HG02798 (cell line): Measurements from ENCODE around the gene SLCO3A1.

Experiments used
- ATAC-seq: cut with Tn5 transposase; IDR thresholded peaks from one replicate; pipeline ENCODE4 v1.9.1; 2021; ENCODE audit warnings: mild to moderate bottlenecking; ENCODE audit not compliant: unreplicated experiment, poor library complexity

SLCO3A1 gene

DNA sequence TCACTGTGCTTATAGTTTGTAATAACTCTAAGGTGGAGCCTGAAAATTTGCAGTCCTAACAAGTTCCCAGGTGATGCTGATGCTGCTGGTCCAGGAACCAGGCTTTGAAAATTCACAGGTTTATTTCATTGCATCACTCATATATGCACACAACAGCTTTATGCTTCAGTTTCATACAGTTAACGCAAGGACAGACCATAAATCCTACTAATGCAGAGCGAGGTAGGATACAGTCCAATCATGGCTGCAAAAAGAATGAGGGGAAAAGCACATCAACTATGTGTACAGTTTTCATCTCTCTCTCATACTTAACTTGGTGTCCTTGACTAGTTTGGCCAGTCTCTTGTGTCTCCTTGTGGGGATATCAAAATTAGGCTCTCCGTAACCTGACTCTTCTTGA, 135.1 kb downstream of the SLCO3A1 start:
- no peak for ATAC-seq

DNA sequence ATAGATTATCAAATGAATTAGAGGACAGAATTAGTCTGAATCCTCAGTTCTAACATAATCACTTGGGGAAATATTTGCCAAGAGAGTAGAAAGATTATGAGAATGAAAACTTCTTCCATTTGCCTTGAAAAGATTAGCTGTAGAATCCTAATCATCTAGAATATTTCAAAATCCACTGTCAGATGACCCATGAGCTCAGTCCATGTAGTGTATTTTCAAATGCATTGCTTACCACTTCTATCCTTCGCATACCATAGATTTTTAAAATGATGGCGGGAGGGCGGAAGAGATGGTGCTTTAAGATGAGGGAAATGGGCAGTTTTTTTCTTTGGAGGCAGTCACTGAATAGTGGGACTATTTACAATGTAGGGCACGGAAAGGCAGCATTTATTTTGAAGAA, 136.3 kb downstream of the SLCO3A1 start:
- ATAC-seq = no peak

DNA sequence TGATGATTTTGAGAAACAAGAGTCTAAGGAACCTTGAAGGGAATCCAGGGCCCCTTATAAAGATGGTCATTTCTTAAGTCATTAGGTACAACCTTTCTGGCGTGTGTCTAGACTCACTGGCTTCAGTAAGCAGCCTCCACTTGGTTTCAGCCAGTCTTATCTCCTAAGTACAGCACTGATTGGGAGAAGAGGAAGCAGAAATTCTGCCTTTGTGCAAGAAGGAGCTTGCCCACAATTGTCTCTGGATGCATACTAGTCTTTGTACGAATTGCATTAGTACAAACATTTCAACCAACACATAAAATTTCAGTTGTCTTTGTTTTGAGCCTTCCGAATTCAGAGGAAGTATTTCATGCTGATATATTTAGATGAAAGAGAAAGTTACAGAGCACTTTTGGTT, 139.4 kb downstream of the SLCO3A1 start:
- no peak for ATAC-seq

DNA sequence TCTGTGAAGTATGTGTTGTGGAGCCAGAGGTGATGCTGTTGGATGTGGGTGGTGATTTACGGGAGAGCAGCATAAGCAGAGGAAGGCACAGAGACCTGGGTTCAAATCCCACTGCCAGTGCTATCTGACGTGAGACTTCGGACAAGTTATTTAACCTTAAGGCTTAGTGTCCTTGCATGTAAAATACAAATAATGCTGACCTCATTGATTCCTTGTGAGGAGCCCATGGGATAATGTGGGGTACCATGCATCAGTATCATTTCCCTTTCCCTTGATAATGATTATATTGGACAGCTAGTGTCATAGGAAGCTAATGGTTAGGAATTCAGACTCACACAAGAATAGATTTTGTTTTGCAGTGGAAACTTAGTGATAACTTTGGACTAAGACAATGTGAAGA, 141.6 kb downstream of the SLCO3A1 start:
- ATAC-seq = no peak

DNA sequence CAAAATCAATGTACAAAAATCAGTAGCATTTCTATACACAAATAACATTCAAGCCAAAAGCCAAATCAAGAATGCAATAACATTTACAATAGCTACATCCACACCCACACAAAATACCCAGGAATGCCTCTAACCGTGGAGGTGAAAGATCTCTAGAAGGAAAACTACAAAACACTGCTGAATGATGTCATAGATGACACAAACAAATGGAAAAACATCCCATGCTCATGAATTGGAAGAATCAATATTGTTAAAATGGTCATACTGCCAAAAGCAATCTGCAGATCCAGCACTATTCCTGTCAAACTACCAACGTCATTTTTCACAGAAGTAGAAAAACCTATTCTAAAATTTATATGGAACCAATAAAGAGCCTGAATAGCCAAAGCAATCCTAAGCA, 143.7 kb downstream of the SLCO3A1 start:
- ATAC-seq = no peak

DNA sequence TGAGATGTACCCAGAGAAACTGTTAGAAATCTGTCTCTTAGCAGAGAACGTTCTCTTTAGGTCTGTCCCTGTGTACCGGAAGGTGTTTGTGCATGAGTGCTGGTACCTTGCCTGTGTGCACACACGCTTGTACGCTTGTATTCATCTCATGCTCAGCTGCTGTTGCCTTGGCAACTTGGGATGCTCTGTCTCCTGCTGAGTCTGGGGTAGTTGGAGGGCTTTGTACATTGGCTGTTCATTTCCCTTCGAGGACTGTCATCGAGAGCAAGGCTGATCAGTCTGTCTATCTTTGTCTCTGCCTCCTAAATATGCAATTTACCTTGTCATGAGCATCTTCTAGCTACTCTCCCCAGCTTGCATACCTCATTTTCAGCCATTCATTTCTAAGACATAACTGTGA, 147.2 kb downstream of the SLCO3A1 start:
- ATAC-seq = no peak

DNA sequence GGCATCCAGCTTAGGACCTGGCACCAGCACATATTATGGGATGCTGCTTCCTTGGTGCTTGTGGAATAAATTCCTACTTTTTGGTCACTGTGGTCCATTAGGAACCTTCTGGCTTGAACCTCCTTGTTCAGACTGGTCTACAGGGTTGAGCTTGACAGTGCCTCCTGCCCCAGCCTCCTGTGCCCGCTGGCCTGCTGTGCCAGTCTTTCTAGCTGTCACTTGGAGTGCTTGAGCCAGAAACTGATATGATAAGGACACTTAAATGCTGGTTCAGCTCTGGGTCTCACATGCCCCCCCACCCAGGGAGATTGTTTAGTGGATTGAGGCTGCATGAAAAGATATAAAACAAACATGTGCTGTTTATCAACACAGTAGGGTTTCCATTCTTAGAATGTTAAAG, 147.8 kb downstream of the SLCO3A1 start:
- ATAC-seq = no peak

DNA sequence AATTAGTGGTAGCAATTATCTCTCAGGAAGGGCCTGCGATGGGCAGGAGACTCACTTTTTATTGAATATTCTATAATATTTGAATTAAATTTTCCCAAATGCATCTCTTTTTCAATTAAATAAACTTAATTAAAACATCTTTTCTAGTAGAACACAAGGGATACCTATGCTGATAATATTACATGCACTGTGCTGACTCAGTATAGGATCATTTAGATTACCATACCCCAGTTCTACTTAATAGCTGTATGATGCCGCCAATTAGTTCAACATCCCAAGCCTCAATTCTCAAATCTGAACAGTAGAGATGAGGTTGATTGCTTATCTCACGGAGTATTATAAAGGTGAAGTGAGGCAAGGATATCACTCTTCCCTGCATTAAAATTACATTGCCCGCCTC, 149.2 kb downstream of the SLCO3A1 start:
- ATAC-seq = no peak

DNA sequence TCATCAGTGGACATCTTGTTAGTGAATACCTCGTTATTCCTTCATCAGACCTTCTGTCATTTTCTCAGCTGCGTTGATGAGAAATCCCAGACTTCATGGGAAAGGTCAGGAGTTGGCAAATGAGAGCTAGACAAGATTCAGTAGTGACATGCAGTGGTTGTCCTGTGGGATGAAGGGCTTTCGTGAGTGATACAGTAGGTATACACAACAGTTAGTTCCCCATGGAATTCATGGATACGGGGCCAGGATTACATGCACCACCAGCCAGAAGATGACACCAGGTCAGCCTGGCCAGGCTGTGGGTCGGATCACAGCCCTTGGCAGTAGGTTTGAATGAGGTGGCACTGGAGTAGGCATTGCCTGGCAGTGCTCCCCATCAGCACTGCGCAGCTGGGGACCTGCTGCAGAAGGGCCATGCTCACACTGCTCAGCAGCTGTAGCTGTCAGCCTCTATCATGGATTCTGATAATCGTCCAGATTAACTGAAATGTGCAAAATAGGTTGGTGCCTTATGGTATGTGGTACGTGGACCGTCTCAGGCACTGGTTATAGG, 150.1 kb downstream of the SLCO3A1 start:
- no peak for ATAC-seq

DNA sequence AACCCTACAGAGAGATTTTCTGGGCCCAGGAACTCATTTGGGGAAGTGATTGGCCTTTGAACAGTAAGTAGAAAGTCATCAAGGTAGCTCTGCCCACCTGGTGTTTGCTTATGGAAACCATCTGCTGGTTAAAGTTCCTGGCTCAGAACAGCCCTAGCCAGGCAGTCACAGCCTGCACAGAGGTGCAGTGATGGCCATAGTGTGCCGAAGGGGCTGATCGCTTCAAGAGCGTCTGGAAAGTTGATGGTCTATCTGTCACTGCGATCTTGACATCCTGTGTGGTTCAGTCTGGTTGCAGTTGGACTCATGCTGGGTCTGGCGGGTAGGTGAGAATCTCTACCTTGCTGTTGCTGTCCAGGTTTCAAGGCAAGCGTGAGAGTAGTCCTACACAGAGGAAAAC, 151.6 kb downstream of the SLCO3A1 start:
- ATAC-seq = no peak

DNA sequence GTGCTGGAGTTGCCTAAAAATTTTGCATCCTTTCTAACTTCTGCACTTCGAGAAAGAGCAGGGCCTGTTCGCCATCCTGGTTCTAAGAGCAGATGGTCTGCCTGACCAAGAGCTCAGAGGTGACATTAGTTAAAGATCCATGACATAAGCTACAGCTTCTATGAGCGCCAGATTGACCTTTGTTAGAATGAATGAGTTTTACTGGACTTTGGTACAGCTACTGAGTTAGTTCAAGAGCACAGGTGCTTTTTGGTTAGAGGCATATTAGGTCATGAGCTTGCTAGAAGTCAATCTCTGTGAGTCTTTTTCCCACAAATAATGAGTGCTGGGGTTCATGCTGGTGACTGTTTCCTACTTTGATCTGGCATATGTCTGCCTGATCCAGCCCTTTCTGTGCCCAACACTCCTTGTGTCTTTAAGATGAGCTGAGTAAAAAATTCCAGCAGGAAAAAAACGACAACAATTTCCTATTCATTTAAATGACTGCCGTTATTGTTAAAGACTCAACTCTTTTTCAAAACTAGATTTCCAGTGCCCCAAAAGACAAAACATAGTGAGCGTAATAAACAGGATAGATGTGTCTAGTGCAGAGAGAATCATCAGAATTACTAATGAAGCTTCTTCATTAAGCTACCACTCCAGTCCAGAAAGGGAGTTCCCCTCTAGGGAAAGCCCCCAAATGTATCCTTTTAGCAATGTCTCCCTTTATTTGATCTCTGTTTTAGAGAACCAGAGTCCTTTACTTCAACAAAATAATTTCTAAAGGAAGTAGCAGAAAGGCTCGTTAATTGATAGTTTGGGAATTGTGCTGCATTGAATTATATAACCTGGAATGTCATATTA, 152.9 kb downstream of the SLCO3A1 start:
- no peak for ATAC-seq

DNA sequence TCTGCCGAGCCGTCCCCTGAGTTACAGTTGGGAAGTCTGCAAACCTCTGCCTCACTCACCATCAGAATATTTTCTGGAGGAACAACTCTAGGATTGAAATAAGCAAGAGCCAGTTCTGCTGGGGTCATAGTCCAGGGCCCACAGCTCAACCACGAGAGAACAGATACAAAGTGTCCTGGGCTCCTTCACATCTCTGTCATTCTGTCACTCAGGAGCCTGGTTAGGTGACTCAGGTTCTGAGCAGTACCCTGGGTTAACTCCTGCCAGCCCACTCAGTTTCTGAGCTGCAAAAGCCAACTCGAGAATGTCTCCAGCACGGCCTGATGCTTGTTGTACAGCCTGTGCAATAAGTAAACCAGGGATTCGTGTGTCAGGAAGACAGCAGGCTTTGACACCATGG, 155.7 kb downstream of the SLCO3A1 start:
- no peak for ATAC-seq

DNA sequence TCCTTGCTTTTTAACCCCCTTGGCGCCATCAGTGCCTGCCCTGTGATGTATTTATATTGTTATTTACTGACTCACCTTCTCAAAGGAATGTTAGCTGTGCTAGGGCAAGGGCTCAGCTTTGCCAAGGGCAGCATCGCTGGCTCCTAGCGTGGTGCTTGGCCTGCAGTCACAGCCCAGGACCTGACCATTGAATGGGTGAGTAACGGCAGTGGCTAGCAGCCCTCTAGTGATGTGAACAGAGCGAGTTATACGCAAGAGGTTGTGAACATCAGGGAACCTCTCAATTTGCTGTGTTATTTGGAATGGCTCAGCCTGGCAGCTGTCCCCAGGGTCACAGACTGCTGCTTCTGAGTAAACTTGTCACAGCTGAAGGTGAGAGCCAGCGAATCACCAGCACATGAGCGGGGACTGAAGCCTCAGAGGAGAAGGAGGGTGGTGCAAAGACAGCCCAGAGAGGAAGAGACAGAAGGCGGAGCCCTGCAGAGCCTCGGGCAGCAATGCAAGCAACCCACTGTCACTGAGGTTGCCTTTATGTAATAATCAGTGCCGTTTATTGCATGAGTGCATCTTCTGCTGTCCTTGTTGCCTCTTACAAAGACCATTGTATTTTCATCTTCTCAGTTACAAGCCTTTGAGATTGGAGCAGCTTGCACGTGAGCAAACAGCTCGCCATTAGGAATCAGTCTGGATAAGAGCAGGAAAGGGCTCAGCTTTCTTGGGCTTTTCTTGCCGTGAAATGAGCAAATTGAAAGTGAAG, 158.3 kb downstream of the SLCO3A1 start:
- ATAC-seq = no peak

DNA sequence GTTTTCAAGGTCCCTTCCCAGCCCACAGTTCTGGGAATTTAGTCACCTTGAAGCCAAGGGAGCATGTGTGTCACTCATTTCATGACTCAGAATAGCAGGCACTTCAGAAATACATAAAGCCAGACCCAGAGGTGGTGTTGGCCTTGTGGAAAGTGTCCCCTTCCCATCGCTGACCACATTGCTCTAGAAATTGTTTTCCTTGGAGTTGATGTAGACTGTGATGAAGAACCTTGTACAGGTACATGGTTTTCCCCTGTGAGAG, 158.8 kb downstream of the SLCO3A1 start:
- no peak for ATAC-seq

DNA sequence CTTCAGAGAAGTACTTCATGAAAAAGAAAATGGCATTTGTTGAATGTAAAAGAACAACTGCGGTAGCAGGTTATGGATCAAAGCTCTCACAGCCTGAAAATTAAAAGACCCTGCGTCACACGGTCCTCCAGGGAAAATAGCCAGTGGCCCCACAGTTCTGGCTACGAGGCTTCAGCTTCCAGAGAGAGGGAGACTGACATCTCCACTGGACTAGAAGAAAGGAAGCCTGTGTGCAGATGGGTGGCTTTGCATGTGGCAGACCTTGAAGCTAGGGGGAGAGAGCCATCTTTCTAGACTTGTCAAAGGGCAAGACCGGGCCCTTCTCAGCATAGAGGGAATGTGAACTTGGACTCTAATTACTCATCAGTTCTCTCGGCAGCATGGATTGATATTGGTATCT, 159.4 kb downstream of the SLCO3A1 start:
- no peak for ATAC-seq

DNA sequence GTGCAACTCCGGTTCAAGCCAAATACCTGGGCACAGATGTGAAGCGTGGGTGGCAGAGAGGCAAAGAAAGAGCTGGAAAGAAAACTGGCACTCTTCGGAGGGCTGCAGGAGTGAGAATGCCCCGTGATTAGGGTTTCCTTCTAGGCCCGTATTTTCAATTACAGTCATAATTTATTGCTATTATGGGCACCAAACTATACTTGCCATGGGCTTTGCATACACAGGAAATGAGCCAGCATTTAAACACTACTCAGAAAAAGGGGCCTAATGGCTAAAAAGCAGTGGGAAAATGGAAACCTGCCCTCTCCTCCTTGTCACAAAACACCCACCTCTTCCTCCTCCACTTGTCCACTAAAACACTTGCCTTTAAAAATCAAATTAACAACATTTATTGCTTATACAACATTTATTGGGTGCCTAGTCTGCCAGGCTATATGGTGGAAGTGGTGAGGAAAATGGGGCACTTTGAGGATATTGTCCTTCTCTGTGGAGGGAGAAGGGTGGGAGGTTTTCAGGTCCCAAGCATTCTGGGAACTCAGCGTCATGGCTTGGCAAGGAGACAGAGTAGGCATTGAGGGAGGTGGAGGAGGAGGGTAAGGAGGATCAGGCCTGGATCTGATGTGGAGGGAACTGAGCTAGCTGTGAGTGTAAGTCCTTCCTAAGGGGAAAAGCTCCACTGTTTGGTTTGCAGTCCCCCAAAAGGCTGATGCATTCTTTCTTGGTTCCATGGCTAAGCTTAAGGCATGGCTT, 160.9 kb downstream of the SLCO3A1 start:
- no peak for ATAC-seq

DNA sequence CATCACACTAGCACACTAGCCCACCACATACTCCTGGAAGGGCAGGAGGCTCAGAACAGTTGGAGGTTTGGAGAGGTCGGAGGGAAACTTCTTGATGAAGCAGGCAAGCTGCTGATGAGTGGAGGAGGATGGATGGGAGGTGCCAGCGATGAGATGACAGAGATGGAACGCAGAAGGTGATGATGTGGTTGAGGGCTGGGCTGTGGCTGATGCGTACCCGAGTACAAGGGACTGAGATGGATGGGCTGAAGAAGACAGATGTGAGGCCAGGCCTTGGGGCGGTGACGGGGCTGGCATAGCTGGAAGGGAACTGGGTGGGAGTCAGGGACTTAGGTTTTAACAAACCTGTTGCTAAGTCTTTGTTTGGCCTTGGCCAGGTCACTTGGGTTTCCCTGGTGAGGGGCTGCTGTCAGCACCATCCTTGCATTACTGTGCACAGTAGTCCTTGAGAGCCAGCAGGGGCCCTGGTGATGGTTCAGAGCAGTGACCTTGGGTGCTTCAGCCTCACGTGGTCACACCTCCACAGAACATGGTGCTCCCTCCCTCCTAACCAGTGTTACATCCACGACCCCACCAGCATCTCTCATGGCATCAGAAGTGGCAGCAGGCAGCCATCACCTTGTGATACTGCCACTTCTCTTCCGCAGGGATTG, 164.5 kb downstream of the SLCO3A1 start:
- no peak for ATAC-seq

DNA sequence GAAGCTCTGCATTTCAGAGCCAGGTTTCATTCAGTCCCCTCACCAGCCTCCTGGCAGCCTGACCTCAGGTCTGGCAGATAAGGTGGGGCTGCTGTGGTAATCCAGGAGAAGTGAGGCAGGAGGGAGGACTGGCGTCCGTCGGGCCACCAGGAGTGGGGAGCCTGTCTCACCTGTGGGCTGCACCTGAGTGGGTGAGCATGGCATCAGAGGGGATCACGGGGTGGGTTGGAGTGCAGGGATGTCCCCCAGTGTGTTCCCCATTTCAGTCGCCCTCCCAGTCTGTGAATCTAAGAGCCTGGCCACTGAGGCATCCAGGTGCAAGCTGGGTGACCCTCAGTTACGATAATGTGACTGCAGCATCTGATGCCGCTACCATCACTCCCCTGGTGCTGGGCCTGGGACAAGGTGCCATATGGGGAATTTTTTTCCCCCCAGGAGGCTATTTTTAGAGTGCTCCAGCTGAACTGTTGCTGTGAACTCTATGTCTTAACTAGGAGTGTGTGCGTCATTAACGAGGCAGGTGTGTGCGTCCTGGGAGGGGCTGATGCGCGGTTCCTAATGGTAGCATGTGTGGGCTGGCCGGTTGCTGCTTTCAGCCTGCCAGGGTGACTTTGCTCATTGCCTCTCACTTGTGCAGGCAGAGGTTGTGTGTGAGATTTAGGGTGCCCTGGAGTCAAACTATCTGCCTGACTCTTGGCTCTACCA, 165.2 kb downstream of the SLCO3A1 start:
- ATAC-seq = no peak

DNA sequence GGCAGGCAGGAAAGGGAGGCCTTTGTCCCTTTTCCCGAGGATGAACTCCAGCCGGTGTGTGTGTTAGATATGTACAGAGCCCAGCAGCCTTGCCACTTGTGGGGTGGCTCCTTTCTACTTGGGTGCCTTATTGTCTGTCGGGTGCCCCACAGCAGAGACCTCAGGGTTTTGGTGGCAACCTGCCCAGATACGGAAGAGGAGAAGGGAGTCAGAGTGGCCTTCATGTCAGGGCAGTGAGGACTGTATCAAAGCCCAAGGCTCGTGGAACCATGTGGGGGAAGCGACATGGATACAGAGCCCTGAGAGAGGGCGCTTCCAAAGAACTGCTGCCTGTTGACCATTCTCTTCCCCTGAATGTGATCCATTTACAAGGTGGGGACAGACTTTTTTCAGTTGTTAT, 166.2 kb downstream of the SLCO3A1 start:
- ATAC-seq = no peak

DNA sequence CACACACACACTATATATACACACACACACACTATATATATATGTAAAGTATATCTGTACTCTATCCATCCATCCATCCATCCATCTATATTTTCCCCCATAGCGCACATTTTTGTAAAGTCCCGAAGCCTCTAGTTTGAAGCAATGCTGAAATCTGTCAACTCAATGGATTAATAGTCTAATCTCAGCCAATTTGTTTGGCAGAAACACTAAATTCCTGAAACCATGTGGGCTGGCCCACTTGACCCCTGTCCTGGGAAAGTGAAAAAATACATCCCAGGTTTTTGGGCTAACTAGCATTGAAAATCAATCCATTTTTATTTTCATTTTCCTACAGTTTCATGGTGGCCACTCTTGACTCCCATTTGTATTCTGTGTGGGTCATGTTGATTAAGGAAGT, 166.7 kb downstream of the SLCO3A1 start:
- no peak for ATAC-seq
